Skeletal muscle satellite cell (primary cell): ENCODE measurements around the gene CELF2.

ENCODE experiments used
- H3K27me3 ChIP-seq: 2 replicates; pipeline ENCODE4 v1.7.0; 2013; ENCODE audit warnings: low read length; ENCODE audit not compliant: control insufficient read depth, insufficient read depth
- H3K36me3 ChIP-seq: 2 replicates; pipeline ENCODE4 v1.7.0; 2013; ENCODE audit warnings: mild to moderate bottlenecking, control low read depth, low read length; ENCODE audit not compliant: insufficient read depth
- H3K4me1 ChIP-seq: 2 replicates; pipeline ENCODE4 v1.7.0; 2013; ENCODE audit warnings: low read length; ENCODE audit not compliant: control insufficient read depth, insufficient read depth
- H3K4me2 ChIP-seq: 2 replicates; pipeline ENCODE4 v1.7.0; 2013; ENCODE audit warnings: mild to moderate bottlenecking, low read length
- H3K4me3 ChIP-seq: 2 replicates; pipeline ENCODE4 v1.7.0; 2013; ENCODE audit warnings: low read length
- H3K9ac ChIP-seq: 2 replicates; pipeline ENCODE4 v1.7.0; 2013; ENCODE audit warnings: mild to moderate bottlenecking, low read depth, low read length, moderate library complexity
- H3K9me3 ChIP-seq: replicated peaks from 2 replicates; pipeline ENCODE4 v1.7.0; 2013; ENCODE audit warnings: mild to moderate bottlenecking, control low read depth, low read length

Gene CELF2

DNA sequence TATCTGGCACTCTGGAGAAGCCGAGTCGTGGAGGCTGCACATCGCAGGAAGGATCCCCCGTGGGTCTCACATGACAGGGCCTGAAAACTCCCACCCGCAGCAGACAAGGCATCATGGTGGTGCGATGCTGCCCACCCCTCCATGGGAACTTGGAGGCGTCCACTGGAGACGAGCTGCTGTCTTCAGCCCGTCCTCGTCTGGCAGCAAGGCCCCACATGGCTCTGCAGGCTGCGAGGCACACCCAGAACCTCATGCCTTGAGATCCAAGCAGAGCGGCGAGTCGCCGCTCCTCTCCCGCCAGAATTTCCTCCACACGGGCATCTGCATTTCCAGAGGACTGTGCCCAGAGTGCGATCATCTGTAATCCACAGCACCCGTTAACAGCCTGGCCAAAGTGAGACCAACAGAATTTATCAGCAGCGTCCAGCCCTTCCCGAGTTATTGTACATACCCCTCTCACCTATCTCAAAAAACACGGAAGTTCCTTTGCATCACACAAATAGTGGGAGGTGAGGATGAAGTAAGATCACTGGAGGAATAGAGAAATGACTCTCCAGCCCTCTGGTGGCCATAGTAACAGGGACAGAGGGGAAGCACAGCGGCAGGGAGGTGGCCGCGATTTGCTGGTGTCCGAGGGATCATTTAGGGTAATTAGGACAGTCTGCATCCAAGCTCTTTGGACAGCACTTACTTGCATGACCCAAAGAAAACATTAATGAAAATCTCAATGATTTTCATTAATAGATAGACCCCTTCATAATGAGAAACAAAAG, 301.3 kb downstream of the CELF2 start:
- H3K9me3 ChIP-seq = no peaks in the 10 kb centered on the region
- H3K9ac ChIP-seq = no peak overlapping the region
- no peaks in the 10 kb centered on the region for H3K4me1 ChIP-seq
- H3K4me2 ChIP-seq = no peak overlapping the region
- peaks cover 4% of the 10 kb centered on the region for H3K36me3 ChIP-seq
- H3K4me3 ChIP-seq = no peak overlapping the region
- no peaks in the 10 kb centered on the region for H3K27me3 ChIP-seq

DNA sequence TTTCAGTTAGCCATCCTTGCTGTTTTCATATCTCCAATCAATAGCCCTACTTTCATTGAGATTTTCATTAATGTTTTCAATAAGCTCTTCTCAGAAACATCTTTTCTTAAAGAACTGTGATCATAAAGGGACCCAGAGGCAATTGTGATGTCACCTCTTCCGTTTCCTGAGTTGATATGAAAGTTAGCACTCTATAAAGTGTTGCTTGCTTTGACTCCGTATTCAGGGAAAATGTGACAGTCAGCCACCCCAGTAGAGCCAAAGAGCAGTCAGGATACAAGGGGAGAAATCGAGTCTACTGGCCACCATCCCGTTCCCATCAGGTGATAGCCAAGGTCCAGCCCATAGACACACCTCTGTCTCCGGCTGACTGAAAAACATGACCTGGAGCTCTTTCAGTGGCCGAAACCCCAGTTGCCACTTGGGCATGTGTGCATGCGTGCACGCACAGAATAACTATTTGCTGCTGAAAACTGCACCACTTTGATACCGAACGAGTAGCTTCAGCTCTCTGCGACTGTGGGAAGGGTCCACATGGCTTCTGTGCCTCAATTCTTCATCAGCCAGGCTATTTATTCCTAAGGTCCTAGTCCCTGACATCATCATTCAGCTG, 302.4 kb downstream of the CELF2 start:
- Histone ChIP-seq H3K4me2 (no peak overlapping the region), H3K4me1 (no peaks in the 10 kb centered on the region), H3K9me3 (no peaks in the 10 kb centered on the region), H3K9ac (no peak overlapping the region), H3K27me3 (no peaks in the 10 kb centered on the region), H3K4me3 (no peak overlapping the region), H3K36me3 (peaks cover 4% of the 10 kb centered on the region)

DNA sequence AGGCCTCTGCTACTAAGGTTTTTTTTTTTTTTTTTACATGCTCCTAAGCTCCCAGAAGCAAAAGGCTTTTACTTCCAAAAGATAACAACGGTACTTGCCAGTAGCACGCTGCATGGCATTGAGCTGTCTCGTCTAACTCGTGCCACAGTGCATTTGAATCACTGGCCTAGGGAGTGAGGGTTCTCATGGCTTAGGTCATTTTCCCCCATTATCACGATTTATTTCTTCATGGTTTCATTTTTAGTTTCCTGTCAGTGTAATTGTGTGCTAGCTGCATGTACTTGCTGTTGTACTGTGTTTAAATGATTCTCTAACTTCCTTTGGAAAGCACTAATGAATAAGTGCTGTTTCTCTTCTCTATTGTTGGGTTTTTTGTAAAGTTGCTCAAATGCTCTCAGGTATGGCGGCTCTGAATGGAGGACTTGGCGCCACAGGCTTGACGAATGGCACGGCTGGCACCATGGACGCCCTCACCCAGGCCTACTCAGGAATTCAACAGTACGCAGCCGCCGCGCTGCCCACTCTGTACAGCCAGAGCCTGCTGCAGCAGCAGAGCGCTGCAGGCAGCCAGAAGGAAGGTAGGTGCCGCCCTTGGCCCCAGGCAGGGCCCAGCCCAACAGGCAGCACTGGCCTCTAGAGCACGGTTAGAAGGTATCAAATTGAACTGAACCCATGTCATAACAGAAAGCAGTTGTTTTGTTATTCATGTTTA, 303.3 kb downstream of the CELF2 start:
- H3K27me3 ChIP-seq = no peaks in the 10 kb centered on the region

DNA sequence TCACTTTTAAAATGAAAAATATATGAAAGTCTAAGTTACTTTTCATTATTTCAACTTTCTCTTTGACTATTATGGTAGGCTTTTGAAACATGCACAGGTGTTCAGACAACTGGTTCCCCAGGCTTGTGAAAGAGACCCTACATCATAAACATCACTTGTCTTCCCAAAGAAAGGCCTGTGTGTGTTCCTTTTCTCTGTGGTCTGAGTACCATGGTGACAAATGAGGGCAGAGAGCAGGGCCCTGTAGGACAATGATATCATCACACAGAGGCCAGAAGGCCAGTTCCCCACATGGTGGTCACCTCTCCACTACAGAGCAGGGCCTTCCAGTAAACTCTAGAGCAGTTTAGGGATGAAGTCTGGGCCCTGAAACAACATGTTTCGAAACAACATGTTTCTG, 305.0 kb downstream of the CELF2 start:
- H3K9me3 ChIP-seq = no peaks in the 10 kb centered on the region
- H3K4me3 ChIP-seq = no peak overlapping the region
- peaks cover 2% of the 10 kb centered on the region for H3K4me1 ChIP-seq
- H3K36me3 ChIP-seq = peaks cover 4% of the 10 kb centered on the region
- H3K4me2 ChIP-seq = no peak overlapping the region
- no peaks in the 10 kb centered on the region for H3K27me3 ChIP-seq
- no peak overlapping the region for H3K9ac ChIP-seq

More for the DNA sequence above, 303.3 kb downstream of the CELF2 start:
- H3K4me3 ChIP-seq = no peak overlapping the region
- no peaks in the 10 kb centered on the region for H3K9me3 ChIP-seq
- no peak overlapping the region for H3K9ac ChIP-seq
- H3K36me3 ChIP-seq = peaks cover 4% of the 10 kb centered on the region
- H3K4me1 ChIP-seq = peaks cover under 1% of the 10 kb centered on the region
- H3K4me2 ChIP-seq = no peak overlapping the region

- Histone ChIP-seq H3K36me3 (no peaks in the 10 kb centered on the region), H3K4me3 (no peak overlapping the region), H3K4me1 (peaks cover 20% of the 10 kb centered on the region)
Measured at GRCh38 chr10:11324761-11325321, 307.2 kb downstream of the CELF2 start.

DNA sequence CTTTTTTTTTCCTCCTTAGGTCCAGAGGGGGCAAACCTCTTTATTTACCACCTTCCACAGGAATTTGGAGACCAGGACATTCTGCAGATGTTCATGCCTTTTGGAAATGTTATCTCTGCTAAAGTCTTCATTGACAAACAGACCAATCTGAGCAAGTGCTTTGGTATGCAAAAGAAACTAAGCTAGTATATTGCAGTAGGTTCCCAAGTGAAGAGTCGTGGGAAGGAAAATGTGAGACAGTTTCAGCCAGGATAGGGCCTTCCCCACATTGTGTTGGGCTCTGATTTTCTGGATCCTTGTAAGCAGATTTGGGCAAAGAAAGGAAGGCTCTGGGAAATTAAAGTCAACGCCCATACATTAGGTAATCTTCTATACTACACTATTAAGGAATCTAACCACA, 308.1 kb downstream of the CELF2 start:
- no peaks in the 10 kb centered on the region for H3K36me3 ChIP-seq

More at GRCh38 chr10:11324761-11325321, 307.2 kb downstream of the CELF2 start:
- Histone ChIP-seq H3K4me2 (no peak overlapping the region), H3K27me3 (no peaks in the 10 kb centered on the region), H3K9ac (no peak overlapping the region), H3K9me3 (no peaks in the 10 kb centered on the region)

GRCh38 chr10:11326241-11326640, 308.6 kb downstream of the CELF2 start:
- H3K27me3 ChIP-seq = no peaks in the 10 kb centered on the region
- no peak overlapping the region for H3K4me2 ChIP-seq
- H3K9ac ChIP-seq = no peak overlapping the region
- no peaks in the 10 kb centered on the region for H3K36me3 ChIP-seq
- H3K4me3 ChIP-seq = no peak overlapping the region
- no peaks in the 10 kb centered on the region for H3K9me3 ChIP-seq
- H3K4me1 ChIP-seq = peaks cover 33% of the 10 kb centered on the region

More for the DNA sequence above, 308.1 kb downstream of the CELF2 start:
- peaks cover 29% of the 10 kb centered on the region for H3K4me1 ChIP-seq
- H3K9ac ChIP-seq = no peak overlapping the region
- no peak overlapping the region for H3K4me2 ChIP-seq
- no peaks in the 10 kb centered on the region for H3K27me3 ChIP-seq
- H3K9me3 ChIP-seq = no peaks in the 10 kb centered on the region
- no peak overlapping the region for H3K4me3 ChIP-seq

GRCh38 chr10:11326913-11327616, 309.4 kb downstream of the CELF2 start:
- no peaks in the 10 kb centered on the region for H3K27me3 ChIP-seq
- no peaks in the 10 kb centered on the region for H3K36me3 ChIP-seq
- H3K4me1 ChIP-seq = peaks cover 41% of the 10 kb centered on the region
- no peak overlapping the region for H3K4me3 ChIP-seq
- no peak overlapping the region for H3K9ac ChIP-seq
- no peak overlapping the region for H3K4me2 ChIP-seq
- H3K9me3 ChIP-seq = no peaks in the 10 kb centered on the region

GRCh38 chr10:11328264-11329061, 310.8 kb downstream of the CELF2 start:
- peak overlapping the region; percentile 70 for H3K4me2 ChIP-seq
- no peaks in the 10 kb centered on the region for H3K36me3 ChIP-seq

GRCh38 chr10:11329062-11329673, 311.5 kb downstream of the CELF2 start:
- peaks cover 43% of the 10 kb centered on the region for H3K4me1 ChIP-seq
- H3K27me3 ChIP-seq = no peaks in the 10 kb centered on the region
- peak overlapping the region; percentile 20 for H3K4me3 ChIP-seq
- H3K4me2 ChIP-seq = peak overlapping the region; percentile 70
- no peaks in the 10 kb centered on the region for H3K36me3 ChIP-seq
- H3K9me3 ChIP-seq = no peaks in the 10 kb centered on the region
- H3K9ac ChIP-seq = peak overlapping the region; percentile 11

More at GRCh38 chr10:11328264-11329061, 310.8 kb downstream of the CELF2 start:
- Histone ChIP-seq H3K9ac (peak overlapping the region; percentile 2), H3K4me1 (peaks cover 43% of the 10 kb centered on the region), H3K9me3 (no peaks in the 10 kb centered on the region), H3K4me3 (peak overlapping the region; percentile 20), H3K27me3 (no peaks in the 10 kb centered on the region)
